ENCODE results near the gene RUNX3. TPM values are rescaled to one million over a fixed set of nuclear protein-coding genes. Genes with fewer than 3 reads are reported as not detected.

RUNX3 gene
- total RNA-seq, 1 experiment from 2014 or later = 22.6 TPM

GRCh38 chr1:24868016-24868875 is 61.8 kb downstream of the RUNX3 start:
- RAD21 ChIA-PET (ENCODE audit: low non-redundant PET in 1 of 2, low total read pairs in 2 of 2, uncharacterized antibody in 2 of 2, unreplicated experiment in 2 of 2) = no interaction called here
- no peaks in the 10 kb centered on the region for H3K79me2 ChIP-seq (ENCODE audit: insufficient read depth, low read length)
- H4K20me1 ChIP-seq (ENCODE audit: insufficient read depth) = no peaks in the 10 kb centered on the region
- H3K27ac ChIP-seq (ENCODE audit: low read depth, low read length) = no peak overlapping the region
- CTCF ChIA-PET = no interaction called here
- no peaks in the 10 kb centered on the region for H3K9me2 ChIP-seq (ENCODE audit: insufficient read depth)
- BruUV-seq (replicated peaks) = no TSS peak
- no peak overlapping the region for H2AFZ ChIP-seq (ENCODE audit: low read depth, low read length, poor library complexity, severe bottlenecking)
- peak overlapping the region; percentile 3; the same call in 1 of the 2 replicates for H3K4me2 ChIP-seq (ENCODE audit: low read length)
- H3K9ac ChIP-seq (ENCODE audit: low read length) = no peak overlapping the region
- no peak for ATAC-seq
- no peaks in the 10 kb centered on the region for H3K9me3 ChIP-seq (ENCODE audit: control insufficient read depth in 1 of 2, insufficient read depth in 1 of 2, low read depth in 1 of 2, low read length in 2 of 2)
- H3K4me1 ChIP-seq (ENCODE audit: control insufficient read depth in 1 of 2, insufficient read depth in 2 of 2, low read length in 2 of 2) = peaks cover 7 to 14% of the 10 kb centered on the region in 2 experiments; a peak in 2 of 4 replicates
- H3K27me3 ChIP-seq (ENCODE audit: insufficient read depth, low read length) = no peaks in the 10 kb centered on the region
- DNase-seq (ENCODE audit: low read depth, low spot score) = no peak
- POLR2A ChIA-PET = no interaction called here
- H3K36me3 ChIP-seq (ENCODE audit: control insufficient read depth in 1 of 2, insufficient read depth in 2 of 2, low read length in 2 of 2) = no peaks in the 10 kb centered on the region
- intact Hi-C loops (cut with micrococcal nuclease) = no loop called here
- TF ChIP-seq RAD21 (IDR thresholded peaks at IDR 0.05; ENCODE audit: low read depth) (no peak), MAX (IDR thresholded peaks at IDR 0.05) (no peak), SIN3A (IDR thresholded peaks at IDR 0.05; ENCODE audit: low read depth) (no peak), EZH2phosphoT487 (IDR thresholded peaks at IDR 0.05; ENCODE audit: borderline replicate concordance) (no peak), TCF7L2 (IDR thresholded peaks at IDR 0.05; ENCODE audit: borderline replicate concordance, extremely low read depth, insufficient read depth, insufficient read length) (no peak)
- TF ChIP-seq, protein P1, sequence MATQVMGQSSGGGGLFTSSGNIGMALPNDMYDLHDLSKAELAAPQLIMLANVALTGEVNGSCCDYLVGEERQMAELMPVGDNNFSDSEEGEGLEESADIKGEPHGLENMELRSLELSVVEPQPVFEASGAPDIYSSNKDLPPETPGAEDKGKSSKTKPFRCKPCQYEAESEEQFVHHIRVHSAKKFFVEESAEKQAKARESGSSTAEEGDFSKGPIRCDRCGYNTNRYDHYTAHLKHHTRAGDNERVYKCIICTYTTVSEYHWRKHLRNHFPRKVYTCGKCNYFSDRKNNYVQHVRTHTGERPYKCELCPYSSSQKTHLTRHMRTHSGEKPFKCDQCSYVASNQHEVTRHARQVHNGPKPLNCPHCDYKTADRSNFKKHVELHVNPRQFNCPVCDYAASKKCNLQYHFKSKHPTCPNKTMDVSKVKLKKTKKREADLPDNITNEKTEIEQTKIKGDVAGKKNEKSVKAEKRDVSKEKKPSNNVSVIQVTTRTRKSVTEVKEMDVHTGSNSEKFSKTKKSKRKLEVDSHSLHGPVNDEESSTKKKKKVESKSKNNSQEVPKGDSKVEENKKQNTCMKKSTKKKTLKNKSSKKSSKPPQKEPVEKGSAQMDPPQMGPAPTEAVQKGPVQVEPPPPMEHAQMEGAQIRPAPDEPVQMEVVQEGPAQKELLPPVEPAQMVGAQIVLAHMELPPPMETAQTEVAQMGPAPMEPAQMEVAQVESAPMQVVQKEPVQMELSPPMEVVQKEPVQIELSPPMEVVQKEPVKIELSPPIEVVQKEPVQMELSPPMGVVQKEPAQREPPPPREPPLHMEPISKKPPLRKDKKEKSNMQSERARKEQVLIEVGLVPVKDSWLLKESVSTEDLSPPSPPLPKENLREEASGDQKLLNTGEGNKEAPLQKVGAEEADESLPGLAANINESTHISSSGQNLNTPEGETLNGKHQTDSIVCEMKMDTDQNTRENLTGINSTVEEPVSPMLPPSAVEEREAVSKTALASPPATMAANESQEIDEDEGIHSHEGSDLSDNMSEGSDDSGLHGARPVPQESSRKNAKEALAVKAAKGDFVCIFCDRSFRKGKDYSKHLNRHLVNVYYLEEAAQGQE (IDR thresholded peaks at IDR 0.05; ENCODE audit: low read depth) = no peak
- no peak overlapping the region for H3K4me3 ChIP-seq (replicated peaks in 1 of 2; ENCODE audit: low read depth in 1 of 2, low read length in 2 of 2)
